ENCODE data around the gene RAB27A.
A peak's percentile ranks its signal among the peaks of the same experiment; 100 is the strongest.

Gene RAB27A

DNA sequence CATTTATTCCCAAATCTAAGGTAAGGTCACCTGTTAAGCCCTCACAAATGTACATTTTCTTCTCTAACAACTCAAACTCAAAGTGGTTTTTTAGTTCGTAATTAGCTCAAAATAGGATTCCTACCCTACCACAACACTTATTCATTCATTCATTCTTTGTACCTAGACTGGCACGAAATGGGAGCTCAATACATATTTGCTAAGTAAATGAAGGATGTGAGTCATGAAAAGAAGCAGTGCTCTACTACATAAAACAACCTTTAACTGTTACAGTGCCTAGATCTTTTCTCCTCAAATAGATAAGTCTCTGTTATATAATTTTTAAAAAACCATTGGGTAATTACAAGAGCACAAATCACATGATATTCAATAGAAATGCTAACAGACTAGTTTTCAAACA lies 105.9 kb downstream of the RAB27A start:
- POLR2A ChIA-PET, result no interaction called here
- CTCF ChIA-PET, result interaction anchor here (1.6 kb wide), 1 partner anchor 15 kb away, joined by 3 read pairs; no protein-coding TSS in a partner anchor
- TF ChIP-seq HDGF (IDR thresholded peaks at IDR 0.05; ENCODE audit: borderline replicate concordance) (no peak), ARNT (IDR thresholded peaks at IDR 0.05) (no peak), SUZ12 (IDR thresholded peaks at IDR 0.05) (no peak), ELF4 (IDR thresholded peaks at IDR 0.05) (no peak), BHLHE40 (IDR thresholded peaks at IDR 0.05; ENCODE audit: borderline replicate concordance) (no peak), PKNOX1 (IDR thresholded peaks at IDR 0.05) (no peak), CTBP1 (IDR thresholded peaks at IDR 0.05; ENCODE audit: borderline replicate concordance) (no peak), TARDBP (IDR thresholded peaks at IDR 0.05) (no peak), LEF1 (IDR thresholded peaks at IDR 0.05; ENCODE audit: borderline replicate concordance) (no peak), FOXK2 (IDR thresholded peaks at IDR 0.05) (no peak), ZNF384 (IDR thresholded peaks at IDR 0.05) (no peak), FOXM1 (IDR thresholded peaks at IDR 0.05; ENCODE audit: borderline replicate concordance) (no peak), FOXA1 (IDR thresholded peaks at IDR 0.05) (no peak), SP1 (IDR thresholded peaks at IDR 0.05) (no peak), L3MBTL2 (conservative IDR thresholded peaks at IDR 0.05) (no peak)
- no peak for DNase-seq (ENCODE audit: extremely low spot score)

DNA sequence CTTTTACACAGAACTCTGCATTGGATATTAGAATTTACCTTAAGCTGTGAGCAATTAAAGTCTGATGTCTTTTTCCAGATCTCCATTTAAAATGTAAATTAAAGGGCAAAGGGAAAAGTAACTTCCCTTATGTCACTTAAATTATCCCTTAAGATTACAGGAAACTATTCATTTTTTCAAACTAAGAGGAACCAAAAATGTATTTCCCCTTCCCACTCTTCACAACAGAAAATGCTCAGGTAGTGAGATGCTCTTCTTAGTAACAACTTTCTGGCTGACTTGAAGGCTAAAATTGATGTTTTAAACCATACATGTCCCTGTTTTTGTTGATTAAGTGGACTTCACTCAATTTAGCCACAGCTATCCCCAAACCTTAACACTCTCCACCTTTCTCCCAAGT lies 110.5 kb downstream of the RAB27A start:
- ChIA-PET CTCF (no interaction called here), POLR2A (no interaction called here)
- DNase-seq (ENCODE audit: extremely low spot score), result no peak
- TF ChIP-seq SUZ12 (IDR thresholded peaks at IDR 0.05), result no peak
- TF ChIP-seq NFRKB (IDR thresholded peaks at IDR 0.05), result no peak
- TF ChIP-seq HDGF (IDR thresholded peaks at IDR 0.05; ENCODE audit: borderline replicate concordance), result no peak

DNA sequence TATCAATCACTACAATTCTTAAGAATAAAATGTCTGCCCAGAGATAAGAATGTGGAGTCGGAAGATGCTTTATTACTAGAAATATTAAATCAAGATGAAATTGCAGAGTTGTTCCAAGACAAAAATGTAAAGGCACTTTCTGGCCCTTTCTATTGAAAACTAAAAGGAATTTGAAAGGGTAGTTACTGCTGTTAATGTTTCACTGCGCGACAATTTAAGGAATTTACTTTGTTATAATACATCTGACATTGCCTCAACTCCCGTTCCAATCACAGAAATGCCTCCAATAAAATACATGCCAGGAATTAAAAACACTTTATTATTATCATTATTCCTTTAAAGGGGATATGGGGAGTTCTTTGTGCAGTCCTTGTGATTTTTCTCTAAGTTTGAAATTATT lies 119.3 kb downstream of the RAB27A start:
- POLR2A ChIA-PET, result no interaction called here
- CTCF ChIA-PET, result no interaction called here
- DNase-seq (ENCODE audit: extremely low spot score), result no peak
- TF ChIP-seq PKNOX1 (IDR thresholded peaks at IDR 0.05) (no peak), HDGF (IDR thresholded peaks at IDR 0.05; ENCODE audit: borderline replicate concordance) (no peak), BHLHE40 (IDR thresholded peaks at IDR 0.05; ENCODE audit: borderline replicate concordance) (no peak), FOXM1 (IDR thresholded peaks at IDR 0.05; ENCODE audit: borderline replicate concordance) (no peak), FOXK2 (IDR thresholded peaks at IDR 0.05) (no peak), ELF4 (IDR thresholded peaks at IDR 0.05) (no peak), LEF1 (IDR thresholded peaks at IDR 0.05; ENCODE audit: borderline replicate concordance) (no peak), NFRKB (IDR thresholded peaks at IDR 0.05) (no peak), FOXA1 (IDR thresholded peaks at IDR 0.05) (no peak), CTBP1 (IDR thresholded peaks at IDR 0.05; ENCODE audit: borderline replicate concordance) (no peak), TARDBP (IDR thresholded peaks at IDR 0.05) (no peak), SP1 (IDR thresholded peaks at IDR 0.05) (no peak), ARNT (IDR thresholded peaks at IDR 0.05) (no peak), SUZ12 (IDR thresholded peaks at IDR 0.05) (no peak), L3MBTL2 (conservative IDR thresholded peaks at IDR 0.05) (no peak), ZNF384 (IDR thresholded peaks at IDR 0.05) (no peak)

- ChIA-PET POLR2A (no interaction called here), CTCF (interaction anchor here (0.5 to 1.2 kb wide), 4 partner anchors 15 to 1251 kb away, joined by 3 read pairs; no protein-coding TSS in a partner anchor)
- no peak for TF ChIP-seq ELF4 (IDR thresholded peaks at IDR 0.05)
- no peak for TF ChIP-seq PKNOX1 (IDR thresholded peaks at IDR 0.05)
- TF ChIP-seq CTBP1 (IDR thresholded peaks at IDR 0.05; ENCODE audit: borderline replicate concordance), result no peak
- TF ChIP-seq FOXK2 (IDR thresholded peaks at IDR 0.05), result no peak
- no peak for TF ChIP-seq FOXM1 (IDR thresholded peaks at IDR 0.05; ENCODE audit: borderline replicate concordance)
- TF ChIP-seq BHLHE40 (IDR thresholded peaks at IDR 0.05; ENCODE audit: borderline replicate concordance), result no peak
- no peak for TF ChIP-seq ARNT (IDR thresholded peaks at IDR 0.05)
- no peak for TF ChIP-seq LEF1 (IDR thresholded peaks at IDR 0.05; ENCODE audit: borderline replicate concordance)
- peak; percentile 57 for DNase-seq (ENCODE audit: extremely low spot score)
These were observed 121.2 kb downstream of the RAB27A start for GRCh38 chr15:55168350-55168974.

- DNase-seq (ENCODE audit: extremely low spot score), result no peak
- ChIA-PET CTCF (interaction anchor here (0.5 to 0.7 kb wide), 2 partner anchors 16 to 46 kb away, joined by 3 read pairs; no protein-coding TSS in a partner anchor), POLR2A (no interaction called here)
- TF ChIP-seq L3MBTL2 (conservative IDR thresholded peaks at IDR 0.05) (no peak), CTBP1 (IDR thresholded peaks at IDR 0.05; ENCODE audit: borderline replicate concordance) (no peak), NFRKB (IDR thresholded peaks at IDR 0.05) (no peak), LEF1 (IDR thresholded peaks at IDR 0.05; ENCODE audit: borderline replicate concordance) (no peak), ELF4 (IDR thresholded peaks at IDR 0.05) (no peak)
These were observed 125.3 kb downstream of the RAB27A start for GRCh38 chr15:55164284-55164683.
